ENCODE measurements around the gene DAPK1.

- TF ChIP-seq CTCF (IDR thresholded peaks at IDR 0.05): no peak
- TF ChIP-seq EZH2 (IDR thresholded peaks at IDR 0.05; ENCODE audit: borderline replicate concordance, insufficient read depth, low read depth, low read length, poor library complexity, severe bottlenecking): no peak
These were observed 228.4 kb downstream of the DAPK1 start, which contains the start of gene CTSL for GRCh38 chr9:87725900-87726709.
